ENCODE results near the gene PLK3. TPM values are rescaled to one million over a fixed set of nuclear protein-coding genes. Genes with fewer than 3 reads are reported as not detected.

PLK3 gene
- total and polyA plus RNA-seq, 9 of the 15 experiments (the other 6 are each of a cell fraction or from before 2014, with no cell fraction given), result 0.52 to 22.7 (median 11.0) TPM

GRCh38 chr1:44831516-44831915, 31.3 kb downstream of the PLK3 start (continued):
- TF ChIP-seq ZNF76 (CRISPR knock-in tag; IDR thresholded peaks at IDR 0.05; ENCODE audit: borderline replicate concordance) (no peak), CTCF (IDR thresholded peaks at IDR 0.05 in 2 of 3, conservative IDR thresholded peaks at IDR 0.05 in 1 of 3; ENCODE audit: insufficient read depth in 2 of 3, low read depth in 1 of 3, low read length in 3 of 3) (no peak), TFAP4 (CRISPR knock-in tag; IDR thresholded peaks at IDR 0.05; ENCODE audit: borderline replicate concordance) (no peak)

- DNase-seq (ENCODE audit: extremely low read depth in 1 of 4, low spot score in 3 of 4) (peak in 3 of 4 experiments; percentile 37 to 43 (median 38)), FAIRE-seq (no peak), ATAC-seq (peak; percentile 3; the same call in 2 of the 3 replicates)
- Histone ChIP-seq H3K36me3 (ENCODE audit: control insufficient read depth, insufficient read depth, low read length) (no peaks in the 10 kb centered on the region), H3K27ac (ENCODE audit: extremely low read depth, low read depth, low read length) (no peak overlapping the region), H3K27me3 (ENCODE audit: control insufficient read depth in 2 of 2, insufficient read depth in 2 of 2, low read length in 2 of 2) (no peaks in the 10 kb centered on the region), H3K4me3 (no peak overlapping the region), H3K9ac (ENCODE audit: insufficient read depth in 1 of 2, low read depth in 2 of 2, low read length in 2 of 2) (peak overlapping the region in 1 of 2 experiments; percentile 40; a peak in 2 of 4 replicates), H3K79me2 (ENCODE audit: control insufficient read depth, insufficient read depth, low read length) (no peaks in the 10 kb centered on the region), H4K20me1 (replicated peaks; ENCODE audit: control insufficient read depth, insufficient read depth, low read length) (no peaks in the 10 kb centered on the region), H2AFZ (ENCODE audit: low read depth, low read length) (no peak overlapping the region), H3K4me1 (replicated peaks in 1 of 2; ENCODE audit: control insufficient read depth in 2 of 2, insufficient read depth in 2 of 2, low read length in 2 of 2) (peaks cover 51 to 63% of the 10 kb centered on the region in 2 experiments), H3K4me2 (ENCODE audit: insufficient read depth, low read length) (no peak overlapping the region), H3K9me3 (replicated peaks; ENCODE audit: control insufficient read depth, insufficient read depth, low read depth, low read length) (no peaks in the 10 kb centered on the region), H3K9me1 (ENCODE audit: control insufficient read depth, insufficient read depth, low read length) (no peaks in the 10 kb centered on the region)
- 68% methylated on average over 13 of the region's 13 CpGs for WGBS (ENCODE audit: insufficient coverage, low coverage, missing lambda C conversion rate)
- POLR2A ChIA-PET, result interaction anchor here (1.0 to 11.1 kb wide), 7 partner anchors 11 to 180 kb away, joined by 3 to 217 read pairs (median 6); partner anchors contain the start of genes BTBD19, PTCH2, RPS8 and UROD
- CTCF ChIA-PET (ENCODE audit: low intra/inter-chr PET ratio), result interaction anchor here (0.5 kb wide), 1 partner anchor 588 kb away, joined by 4 read pairs; no protein-coding TSS in a partner anchor
- in situ Hi-C loops (cut with MboI) (no loop called here), intact Hi-C loops (cut with micrococcal nuclease) (loop anchor here (5.0 to 10.0 kb wide), 2 partner anchors 40 to 393 kb away; no protein-coding TSS in a partner anchor)
- TF ChIP-seq THAP7 (CRISPR knock-in tag; IDR thresholded peaks at IDR 0.05) (no peak), VEZF1 (CRISPR knock-in tag; IDR thresholded peaks at IDR 0.05) (0 out of 2 replicates have a peak, but pooled peaks have one; percentile 7), SP2 (IDR thresholded peaks at IDR 0.05; ENCODE audit: extremely low read depth, low read depth, low read length, poor library complexity, severe bottlenecking) (no peak), SRSF1 (IDR thresholded peaks at IDR 0.05; ENCODE audit: low read depth, low read length) (no peak), ZFP36 (IDR thresholded peaks at IDR 0.05; ENCODE audit: low read depth, low read length, partially characterized antibody) (peak; percentile 93), NFIC (IDR thresholded peaks at IDR 0.05) (peak; percentile 76)
- BruUV-seq (replicated peaks), result no TSS peak
These were observed 32.0 kb downstream of the PLK3 start for GRCh38 chr1:44832056-44832705.
